H1 (cell line): ENCODE measurements around the gene C19orf25. TPM values are rescaled to one million over a fixed set of nuclear protein-coding genes. Genes with fewer than 3 reads are reported as not detected.

ENCODE experiments used
- BACH1 ChIP-seq: IDR thresholded peaks from 2 replicates; pipeline ENCODE4 v1.6.1; 2012; ENCODE audit warnings: low read length, improper control_type of control experiment
- CBX5 ChIP-seq: fragments of 300-800, 300-1000 bp; sonication (generic); IDR thresholded peaks from 2 replicates; pipeline ENCODE4 v1.7.1; 2016; ENCODE audit warnings: antibody characterized with exemption, low read length, low read depth
- CEBPB ChIP-seq: IDR thresholded peaks from 2 replicates; pipeline ENCODE4 v1.6.1; 2012; ENCODE audit warnings: low read depth, low read length
- KDM5A ChIP-seq: fragments of 200-600 bp; IDR thresholded peaks from 2 replicates; pipeline ENCODE4 v1.7.1; 2012; ENCODE audit warnings: mild to moderate bottlenecking, low read length, inconsistent platforms, mixed read lengths
- SIN3A ChIP-seq, 2 experiments: IDR thresholded peaks in 1 of 2; conservative IDR thresholded peaks in 1 of 2; 2 replicates each; pipeline ENCODE4 v1.6.1; 2011 to 2012; ENCODE audit warnings: low read length in 2 of 2, improper control_type of control experiment in 1 of 2, low read depth in 1 of 2, mild to moderate bottlenecking in 1 of 2
- SIRT6 ChIP-seq: IDR thresholded peaks from one replicate; pipeline ENCODE4 v1.7.1; 2012; ENCODE audit warnings: low read length, inconsistent platforms
- TBP ChIP-seq: IDR thresholded peaks from 2 replicates; pipeline ENCODE4 v1.6.1; 2011; ENCODE audit warnings: low read depth, low read length, improper control_type of control experiment
- YY1 ChIP-seq: IDR thresholded peaks from 2 replicates; pipeline ENCODE4 v1.6.1; 2011; ENCODE audit warnings: low read depth, mild to moderate bottlenecking, low read length
- polyA plus RNA-seq, 7 experiments: library from polyadenylated mRNA; depleted of rRNA in 3 of 7; stranded (reverse) in 5 of 7; unstranded in 2 of 7; fragments of >200 nt in 5 of 7; fragments of 200-250 nt in 2 of 7; gene quantifications; 1 replicate in 5 of 7; 2 replicates in 1 of 7; 4 replicates in 1 of 7; pipeline versions ENCODE4 v1.2.1 to v1.2.3, GENCODE V29; 2011 to 2013; ENCODE audit warnings: missing spikeins in 2 of 7, mixed read lengths in 2 of 7
- total RNA-seq: library from RNA; stranded (reverse); fragmentation: NEBNext Ultra II Directional; extraction: Animal tissue kit (Norgen Biotek cat#: 25700); gene quantifications from 2 replicates; pipeline ENCODE4 v1.2.1, GENCODE V29; 2021
- TF ChIP-seq, protein P1 (sequence below): fragments of 300-600 bp; sonication (generic); IDR thresholded peaks from 2 replicates; pipeline ENCODE4 v1.7.1; 2012; ENCODE audit warnings: low read length, moderate library complexity, mild to moderate bottlenecking, inconsistent platforms; ENCODE audit not compliant: insufficient replicate concordance
- TF ChIP-seq, protein P2 (sequence below): IDR thresholded peaks from 2 replicates; pipeline ENCODE4 v1.6.1; 2012; ENCODE audit warnings: inconsistent platforms

The C19orf25 gene
- total and polyA plus RNA-seq, 2 of the 8 experiments (the other 6 are each of a cell fraction or from before 2014, with no cell fraction given): 41.3 to 67.4 TPM

DNA sequence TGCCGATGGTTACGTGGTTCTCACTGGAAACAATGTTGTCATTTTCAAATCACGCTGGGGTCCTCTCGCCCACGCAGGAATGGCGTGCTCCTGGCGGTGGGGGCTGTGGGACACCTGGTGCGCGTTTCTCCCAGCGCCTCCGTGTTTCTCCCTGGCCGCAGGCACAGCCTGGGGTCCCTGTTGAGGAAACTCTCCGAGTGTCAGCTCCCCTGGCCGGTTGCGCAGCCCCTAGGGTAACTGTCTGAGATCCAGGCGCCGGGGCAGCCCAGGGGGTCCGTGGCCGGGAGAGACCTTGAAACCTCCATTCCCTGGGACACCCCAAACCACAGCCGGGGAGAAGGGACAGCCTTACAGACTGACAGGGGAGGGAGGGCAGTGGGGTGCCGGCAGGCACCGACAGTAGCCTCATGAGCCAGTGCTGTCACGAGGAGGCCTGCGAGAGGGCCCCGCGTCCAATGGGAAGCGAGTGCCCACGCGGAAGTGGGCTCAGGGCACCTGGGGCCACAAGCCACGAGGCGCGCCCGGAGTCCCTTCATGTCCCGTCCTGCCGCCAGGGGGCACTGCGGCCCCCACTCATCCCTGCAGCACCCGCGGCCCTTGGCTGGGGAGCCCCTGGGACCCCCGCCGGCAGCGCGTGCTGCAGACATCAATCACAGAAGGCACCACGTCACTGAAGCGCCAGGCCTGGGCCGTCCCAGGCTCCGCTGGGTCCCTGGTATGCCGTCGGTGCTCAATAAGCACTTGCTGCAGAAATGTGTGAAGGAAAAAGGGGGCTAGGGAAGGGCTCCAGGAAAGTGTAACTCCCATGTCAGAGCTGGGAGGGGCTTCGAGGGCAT lies 24.3 kb upstream of the C19orf25 start (continued):
- TF ChIP-seq, protein P1, sequence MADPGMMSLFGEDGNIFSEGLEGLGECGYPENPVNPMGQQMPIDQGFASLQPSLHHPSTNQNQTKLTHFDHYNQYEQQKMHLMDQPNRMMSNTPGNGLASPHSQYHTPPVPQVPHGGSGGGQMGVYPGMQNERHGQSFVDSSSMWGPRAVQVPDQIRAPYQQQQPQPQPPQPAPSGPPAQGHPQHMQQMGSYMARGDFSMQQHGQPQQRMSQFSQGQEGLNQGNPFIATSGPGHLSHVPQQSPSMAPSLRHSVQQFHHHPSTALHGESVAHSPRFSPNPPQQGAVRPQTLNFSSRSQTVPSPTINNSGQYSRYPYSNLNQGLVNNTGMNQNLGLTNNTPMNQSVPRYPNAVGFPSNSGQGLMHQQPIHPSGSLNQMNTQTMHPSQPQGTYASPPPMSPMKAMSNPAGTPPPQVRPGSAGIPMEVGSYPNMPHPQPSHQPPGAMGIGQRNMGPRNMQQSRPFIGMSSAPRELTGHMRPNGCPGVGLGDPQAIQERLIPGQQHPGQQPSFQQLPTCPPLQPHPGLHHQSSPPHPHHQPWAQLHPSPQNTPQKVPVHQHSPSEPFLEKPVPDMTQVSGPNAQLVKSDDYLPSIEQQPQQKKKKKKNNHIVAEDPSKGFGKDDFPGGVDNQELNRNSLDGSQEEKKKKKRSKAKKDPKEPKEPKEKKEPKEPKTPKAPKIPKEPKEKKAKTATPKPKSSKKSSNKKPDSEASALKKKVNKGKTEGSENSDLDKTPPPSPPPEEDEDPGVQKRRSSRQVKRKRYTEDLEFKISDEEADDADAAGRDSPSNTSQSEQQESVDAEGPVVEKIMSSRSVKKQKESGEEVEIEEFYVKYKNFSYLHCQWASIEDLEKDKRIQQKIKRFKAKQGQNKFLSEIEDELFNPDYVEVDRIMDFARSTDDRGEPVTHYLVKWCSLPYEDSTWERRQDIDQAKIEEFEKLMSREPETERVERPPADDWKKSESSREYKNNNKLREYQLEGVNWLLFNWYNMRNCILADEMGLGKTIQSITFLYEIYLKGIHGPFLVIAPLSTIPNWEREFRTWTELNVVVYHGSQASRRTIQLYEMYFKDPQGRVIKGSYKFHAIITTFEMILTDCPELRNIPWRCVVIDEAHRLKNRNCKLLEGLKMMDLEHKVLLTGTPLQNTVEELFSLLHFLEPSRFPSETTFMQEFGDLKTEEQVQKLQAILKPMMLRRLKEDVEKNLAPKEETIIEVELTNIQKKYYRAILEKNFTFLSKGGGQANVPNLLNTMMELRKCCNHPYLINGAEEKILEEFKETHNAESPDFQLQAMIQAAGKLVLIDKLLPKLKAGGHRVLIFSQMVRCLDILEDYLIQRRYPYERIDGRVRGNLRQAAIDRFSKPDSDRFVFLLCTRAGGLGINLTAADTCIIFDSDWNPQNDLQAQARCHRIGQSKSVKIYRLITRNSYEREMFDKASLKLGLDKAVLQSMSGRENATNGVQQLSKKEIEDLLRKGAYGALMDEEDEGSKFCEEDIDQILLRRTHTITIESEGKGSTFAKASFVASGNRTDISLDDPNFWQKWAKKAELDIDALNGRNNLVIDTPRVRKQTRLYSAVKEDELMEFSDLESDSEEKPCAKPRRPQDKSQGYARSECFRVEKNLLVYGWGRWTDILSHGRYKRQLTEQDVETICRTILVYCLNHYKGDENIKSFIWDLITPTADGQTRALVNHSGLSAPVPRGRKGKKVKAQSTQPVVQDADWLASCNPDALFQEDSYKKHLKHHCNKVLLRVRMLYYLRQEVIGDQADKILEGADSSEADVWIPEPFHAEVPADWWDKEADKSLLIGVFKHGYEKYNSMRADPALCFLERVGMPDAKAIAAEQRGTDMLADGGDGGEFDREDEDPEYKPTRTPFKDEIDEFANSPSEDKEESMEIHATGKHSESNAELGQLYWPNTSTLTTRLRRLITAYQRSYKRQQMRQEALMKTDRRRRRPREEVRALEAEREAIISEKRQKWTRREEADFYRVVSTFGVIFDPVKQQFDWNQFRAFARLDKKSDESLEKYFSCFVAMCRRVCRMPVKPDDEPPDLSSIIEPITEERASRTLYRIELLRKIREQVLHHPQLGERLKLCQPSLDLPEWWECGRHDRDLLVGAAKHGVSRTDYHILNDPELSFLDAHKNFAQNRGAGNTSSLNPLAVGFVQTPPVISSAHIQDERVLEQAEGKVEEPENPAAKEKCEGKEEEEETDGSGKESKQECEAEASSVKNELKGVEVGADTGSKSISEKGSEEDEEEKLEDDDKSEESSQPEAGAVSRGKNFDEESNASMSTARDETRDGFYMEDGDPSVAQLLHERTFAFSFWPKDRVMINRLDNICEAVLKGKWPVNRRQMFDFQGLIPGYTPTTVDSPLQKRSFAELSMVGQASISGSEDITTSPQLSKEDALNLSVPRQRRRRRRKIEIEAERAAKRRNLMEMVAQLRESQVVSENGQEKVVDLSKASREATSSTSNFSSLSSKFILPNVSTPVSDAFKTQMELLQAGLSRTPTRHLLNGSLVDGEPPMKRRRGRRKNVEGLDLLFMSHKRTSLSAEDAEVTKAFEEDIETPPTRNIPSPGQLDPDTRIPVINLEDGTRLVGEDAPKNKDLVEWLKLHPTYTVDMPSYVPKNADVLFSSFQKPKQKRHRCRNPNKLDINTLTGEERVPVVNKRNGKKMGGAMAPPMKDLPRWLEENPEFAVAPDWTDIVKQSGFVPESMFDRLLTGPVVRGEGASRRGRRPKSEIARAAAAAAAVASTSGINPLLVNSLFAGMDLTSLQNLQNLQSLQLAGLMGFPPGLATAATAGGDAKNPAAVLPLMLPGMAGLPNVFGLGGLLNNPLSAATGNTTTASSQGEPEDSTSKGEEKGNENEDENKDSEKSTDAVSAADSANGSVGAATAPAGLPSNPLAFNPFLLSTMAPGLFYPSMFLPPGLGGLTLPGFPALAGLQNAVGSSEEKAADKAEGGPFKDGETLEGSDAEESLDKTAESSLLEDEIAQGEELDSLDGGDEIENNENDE: no peak
- TF ChIP-seq BACH1: peak; percentile 89
- no peak for TF ChIP-seq SIRT6
- TF ChIP-seq KDM5A: no peak
- TF ChIP-seq CEBPB: no peak
- TF ChIP-seq, protein P2, sequence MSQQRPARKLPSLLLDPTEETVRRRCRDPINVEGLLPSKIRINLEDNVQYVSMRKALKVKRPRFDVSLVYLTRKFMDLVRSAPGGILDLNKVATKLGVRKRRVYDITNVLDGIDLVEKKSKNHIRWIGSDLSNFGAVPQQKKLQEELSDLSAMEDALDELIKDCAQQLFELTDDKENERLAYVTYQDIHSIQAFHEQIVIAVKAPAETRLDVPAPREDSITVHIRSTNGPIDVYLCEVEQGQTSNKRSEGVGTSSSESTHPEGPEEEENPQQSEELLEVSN: peak; percentile 85
- TF ChIP-seq TBP: no peak
- TF ChIP-seq SIN3A (conservative IDR thresholded peaks at IDR 0.05 in 1 of 2, IDR thresholded peaks at IDR 0.05 in 1 of 2; ENCODE audit: low read depth in 1 of 2, low read length in 2 of 2): 0 out of 4 replicates have a peak, but pooled peaks of 1 of the 2 experiments have one; percentile 27
- no peak for TF ChIP-seq CBX5
- TF ChIP-seq YY1: no peak
